ENCODE data around the gene RAP1GAP. TPM values are rescaled to one million over a fixed set of nuclear protein-coding genes. Genes with fewer than 3 reads are reported as not detected.

RAP1GAP gene
- total and polyA plus RNA-seq, 3 experiments from 2014 or later = 0.44 to 0.50 TPM; not detected in 1

DNA sequence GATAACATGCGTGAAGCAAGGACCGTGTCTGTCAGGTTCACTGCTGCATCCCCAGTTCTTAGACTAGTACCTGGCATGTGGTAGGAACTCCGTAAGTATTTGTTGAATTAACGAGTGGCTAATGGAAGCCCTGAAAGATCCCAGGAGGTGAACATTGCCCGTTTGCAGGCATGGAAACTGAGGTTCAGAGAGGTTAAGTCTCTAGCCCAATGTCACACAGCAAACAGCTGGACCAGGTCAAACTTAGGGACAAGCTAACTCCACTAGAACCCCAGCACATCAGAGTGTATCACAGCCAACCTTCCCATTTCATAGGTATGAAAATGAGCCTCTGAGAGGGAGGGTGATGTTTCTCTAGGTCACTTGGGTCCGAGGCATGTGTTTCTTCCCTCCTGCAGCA lies 27.6 kb downstream of the RAP1GAP start:
- Mint-ChIP-seq H3K4me3 (no peak overlapping the region), H3K27me3 (peaks cover 13 to 49% of the 10 kb centered on the region in 2 donors), H3K27ac (peak overlapping the region in 1 of 8 donors; percentile 38), H3K9me3 (no peaks in the 10 kb centered on the region), H3K36me3 (no peaks in the 10 kb centered on the region), H3K4me1 (no peaks in the 10 kb centered on the region)
- H3K36me3 ChIP-seq (ENCODE audit: insufficient read depth, low read length) = no peaks in the 10 kb centered on the region
- H3K4me3 ChIP-seq (ENCODE audit: low read length) = no peak overlapping the region
- POLR2A ChIA-PET = no interaction called here
- no peak overlapping the region for H3K27ac ChIP-seq (ENCODE audit: low read depth, low read length)
- no peaks in the 10 kb centered on the region for H3K4me1 ChIP-seq (ENCODE audit: insufficient read depth, low read length)
- CTCF ChIA-PET = no interaction called here
- no peak for DNase-seq
- H3K9me3 ChIP-seq (ENCODE audit: low read length) = no peaks in the 10 kb centered on the region
- no peaks in the 10 kb centered on the region for H3K27me3 ChIP-seq (ENCODE audit: insufficient read depth, low read length, poor library complexity, severe bottlenecking)

DNA sequence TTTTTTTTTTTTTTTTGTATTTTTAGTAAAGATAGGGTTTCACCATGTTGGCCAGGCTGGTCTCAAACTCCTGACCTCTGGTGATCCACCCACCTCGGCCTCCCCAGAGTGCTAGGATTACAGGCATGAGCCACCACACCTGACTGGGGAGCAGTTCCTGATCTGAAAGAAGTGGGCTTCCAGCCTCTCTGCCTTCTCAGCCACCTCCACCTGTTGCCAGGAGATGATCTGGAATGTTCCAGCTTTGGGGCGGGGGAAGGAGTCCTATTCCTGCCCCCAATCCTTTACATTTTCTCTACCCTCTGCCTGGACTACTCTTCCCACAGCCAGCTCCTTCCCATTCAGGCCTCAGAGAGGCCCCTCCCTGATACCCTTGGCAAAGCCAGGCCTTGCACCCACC lies 28.1 kb downstream of the RAP1GAP start:
- Mint-ChIP-seq H3K27me3 (peaks cover 8 to 47% of the 10 kb centered on the region in 2 donors), H3K4me3 (no peak overlapping the region), H3K4me1 (no peaks in the 10 kb centered on the region), H3K27ac (peak overlapping the region in 1 of 8 donors; percentile 82), H3K36me3 (no peaks in the 10 kb centered on the region), H3K9me3 (no peaks in the 10 kb centered on the region)
- H3K27ac ChIP-seq (ENCODE audit: low read depth, low read length) = no peak overlapping the region
- ChIA-PET POLR2A (no interaction called here), CTCF (no interaction called here)
- H3K4me1 ChIP-seq (ENCODE audit: insufficient read depth, low read length) = no peaks in the 10 kb centered on the region
- no peaks in the 10 kb centered on the region for H3K9me3 ChIP-seq (ENCODE audit: low read length)
- no peaks in the 10 kb centered on the region for H3K36me3 ChIP-seq (ENCODE audit: insufficient read depth, low read length)
- H3K4me3 ChIP-seq (ENCODE audit: low read length) = no peak overlapping the region
- DNase-seq = no peak
- H3K27me3 ChIP-seq (ENCODE audit: insufficient read depth, low read length, poor library complexity, severe bottlenecking) = no peaks in the 10 kb centered on the region

DNA sequence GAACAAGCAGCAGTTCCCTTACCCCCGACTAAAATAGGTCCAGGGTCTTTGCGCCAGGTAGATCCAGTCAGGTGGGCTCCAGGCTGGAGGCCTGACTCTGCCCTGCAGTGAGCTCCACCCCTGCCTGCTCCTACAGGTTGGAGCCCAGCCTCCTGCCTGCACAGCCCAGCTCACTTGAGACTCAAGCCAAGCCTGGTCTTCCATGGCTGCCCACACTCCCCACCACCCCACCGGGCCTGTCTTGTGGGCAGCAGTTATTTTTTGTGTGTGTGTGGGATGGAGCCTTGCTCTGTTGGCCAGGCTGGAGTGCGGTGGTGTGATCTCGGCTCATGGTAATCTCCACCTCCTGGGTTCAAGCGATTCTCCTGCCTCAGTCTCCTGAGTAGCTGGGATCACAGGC lies 28.5 kb downstream of the RAP1GAP start:
- H3K4me3 ChIP-seq (ENCODE audit: low read length) = no peak overlapping the region
- H3K9me3 Mint-ChIP-seq = no peaks in the 10 kb centered on the region
- no peaks in the 10 kb centered on the region for H3K9me3 ChIP-seq (ENCODE audit: low read length)
- H3K27me3 Mint-ChIP-seq = peaks cover 5 to 43% of the 10 kb centered on the region in 2 donors
- no peak overlapping the region for H3K27ac Mint-ChIP-seq
- ChIA-PET POLR2A (no interaction called here), CTCF (no interaction called here)
- no peaks in the 10 kb centered on the region for H3K36me3 Mint-ChIP-seq
- DNase-seq = no peak
- H3K27ac ChIP-seq (ENCODE audit: low read depth, low read length) = peak overlapping the region; percentile 54
- H3K4me1 ChIP-seq (ENCODE audit: insufficient read depth, low read length) = no peaks in the 10 kb centered on the region
- H3K4me3 Mint-ChIP-seq = no peak overlapping the region
- no peaks in the 10 kb centered on the region for H3K36me3 ChIP-seq (ENCODE audit: insufficient read depth, low read length)
- H3K4me1 Mint-ChIP-seq = no peaks in the 10 kb centered on the region
- no peaks in the 10 kb centered on the region for H3K27me3 ChIP-seq (ENCODE audit: insufficient read depth, low read length, poor library complexity, severe bottlenecking)

GRCh38 chr1:21639594-21640041 lies 29.5 kb downstream of the RAP1GAP start:
- no peaks in the 10 kb centered on the region for H3K36me3 Mint-ChIP-seq
- H3K9me3 Mint-ChIP-seq = no peaks in the 10 kb centered on the region
- H3K27me3 Mint-ChIP-seq = peaks cover 5 to 38% of the 10 kb centered on the region in 2 donors

GRCh38 chr1:21638531-21639341 lies 30.4 kb downstream of the RAP1GAP start:
- H3K4me3 Mint-ChIP-seq = no peak overlapping the region
- peak overlapping the region; percentile 74 for H3K27ac ChIP-seq (ENCODE audit: low read depth, low read length)
- H3K27me3 Mint-ChIP-seq = peaks cover 5 to 31% of the 10 kb centered on the region in 2 donors
- no peak overlapping the region for H3K4me3 ChIP-seq (ENCODE audit: low read length)
- DNase-seq = no peak
- H3K36me3 ChIP-seq (ENCODE audit: insufficient read depth, low read length) = no peaks in the 10 kb centered on the region
- POLR2A ChIA-PET = no interaction called here
- CTCF ChIA-PET = interaction anchor here (1.0 kb wide), 1 partner anchor 20 kb away, joined by 3 read pairs; no protein-coding TSS in a partner anchor
- H3K9me3 Mint-ChIP-seq = no peaks in the 10 kb centered on the region
- no peaks in the 10 kb centered on the region for H3K9me3 ChIP-seq (ENCODE audit: low read length)
- no peak overlapping the region for H3K27ac Mint-ChIP-seq
- no peaks in the 10 kb centered on the region for H3K4me1 ChIP-seq (ENCODE audit: insufficient read depth, low read length)
- no peaks in the 10 kb centered on the region for H3K4me1 Mint-ChIP-seq
- no peaks in the 10 kb centered on the region for H3K27me3 ChIP-seq (ENCODE audit: insufficient read depth, low read length, poor library complexity, severe bottlenecking)
- H3K36me3 Mint-ChIP-seq = no peaks in the 10 kb centered on the region

More at GRCh38 chr1:21639594-21640041, 29.5 kb downstream of the RAP1GAP start:
- Mint-ChIP-seq H3K4me1 (no peaks in the 10 kb centered on the region), H3K27ac (peak overlapping the region in 1 of 8 donors; percentile 82), H3K4me3 (no peak overlapping the region)
- H3K4me3 ChIP-seq (ENCODE audit: low read length) = no peak overlapping the region
- H3K27ac ChIP-seq (ENCODE audit: low read depth, low read length) = peak overlapping the region; percentile 74
- no peak for DNase-seq
- ChIA-PET POLR2A (no interaction called here), CTCF (interaction anchor here (1.0 kb wide), 1 partner anchor 19 kb away, joined by 3 read pairs; no protein-coding TSS in a partner anchor)
- no peaks in the 10 kb centered on the region for H3K27me3 ChIP-seq (ENCODE audit: insufficient read depth, low read length, poor library complexity, severe bottlenecking)
- H3K4me1 ChIP-seq (ENCODE audit: insufficient read depth, low read length) = no peaks in the 10 kb centered on the region
- no peaks in the 10 kb centered on the region for H3K36me3 ChIP-seq (ENCODE audit: insufficient read depth, low read length)
- H3K9me3 ChIP-seq (ENCODE audit: low read length) = no peaks in the 10 kb centered on the region

- Mint-ChIP-seq H3K27ac (no peak overlapping the region), H3K9me3 (no peaks in the 10 kb centered on the region), H3K27me3 (peaks cover 4 to 25% of the 10 kb centered on the region in 2 donors), H3K36me3 (no peaks in the 10 kb centered on the region), H3K4me1 (no peaks in the 10 kb centered on the region), H3K4me3 (no peak overlapping the region)
- DNase-seq = no peak
- Histone ChIP-seq H3K36me3 (ENCODE audit: insufficient read depth, low read length) (no peaks in the 10 kb centered on the region), H3K27me3 (ENCODE audit: insufficient read depth, low read length, poor library complexity, severe bottlenecking) (no peaks in the 10 kb centered on the region), H3K9me3 (ENCODE audit: low read length) (no peaks in the 10 kb centered on the region), H3K27ac (ENCODE audit: low read depth, low read length) (peak overlapping the region; percentile 74), H3K4me3 (ENCODE audit: low read length) (no peak overlapping the region), H3K4me1 (ENCODE audit: insufficient read depth, low read length) (no peaks in the 10 kb centered on the region)
- CTCF ChIA-PET = no interaction called here
- POLR2A ChIA-PET = no interaction called here
Measured at GRCh38 chr1:21637514-21637913, 31.6 kb downstream of the RAP1GAP start.

DNA sequence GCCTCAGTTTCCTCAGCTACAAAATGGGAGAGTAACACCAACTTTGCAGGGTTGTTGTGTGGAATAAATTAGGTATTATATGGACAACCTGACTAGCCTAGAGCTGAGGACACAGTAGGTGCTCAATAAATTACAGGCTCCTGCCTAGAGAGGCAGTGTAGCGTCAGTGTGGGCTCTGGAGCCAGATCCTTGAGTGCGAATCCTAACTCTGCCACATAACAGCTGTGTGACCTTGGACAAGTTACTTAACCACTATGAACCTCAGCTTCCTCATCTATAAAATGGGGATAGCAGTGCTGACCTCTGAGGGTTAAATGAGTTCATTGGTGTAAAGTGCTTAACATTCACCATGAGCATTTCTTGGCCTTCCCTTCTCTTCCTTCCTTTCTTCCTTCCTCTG lies 33.1 kb downstream of the RAP1GAP start:
- Mint-ChIP-seq H3K4me1 (no peaks in the 10 kb centered on the region), H3K36me3 (no peaks in the 10 kb centered on the region), H3K4me3 (no peak overlapping the region), H3K9me3 (no peaks in the 10 kb centered on the region), H3K27me3 (peaks cover 0 to 19% of the 10 kb centered on the region in 2 donors), H3K27ac (no peak overlapping the region)
- Histone ChIP-seq H3K4me1 (ENCODE audit: insufficient read depth, low read length) (no peaks in the 10 kb centered on the region), H3K27ac (ENCODE audit: low read depth, low read length) (no peak overlapping the region), H3K9me3 (ENCODE audit: low read length) (no peaks in the 10 kb centered on the region), H3K36me3 (ENCODE audit: insufficient read depth, low read length) (no peaks in the 10 kb centered on the region), H3K27me3 (ENCODE audit: insufficient read depth, low read length, poor library complexity, severe bottlenecking) (no peaks in the 10 kb centered on the region), H3K4me3 (ENCODE audit: low read length) (no peak overlapping the region)
- ChIA-PET CTCF (no interaction called here), POLR2A (no interaction called here)
- DNase-seq = no peak

- H3K9me3 ChIP-seq (ENCODE audit: low read length) = no peaks in the 10 kb centered on the region
- H3K4me1 ChIP-seq (ENCODE audit: insufficient read depth, low read length) = no peaks in the 10 kb centered on the region
- H3K27ac ChIP-seq (ENCODE audit: low read depth, low read length) = peak overlapping the region; percentile 16
- H3K4me3 ChIP-seq (ENCODE audit: low read length) = no peak overlapping the region
- H3K4me3 Mint-ChIP-seq = no peak overlapping the region
- no peaks in the 10 kb centered on the region for H3K36me3 Mint-ChIP-seq
- H3K4me1 Mint-ChIP-seq = no peaks in the 10 kb centered on the region
- H3K9me3 Mint-ChIP-seq = no peaks in the 10 kb centered on the region
- ChIA-PET CTCF (no interaction called here), POLR2A (no interaction called here)
- no peaks in the 10 kb centered on the region for H3K36me3 ChIP-seq (ENCODE audit: insufficient read depth, low read length)
- H3K27me3 Mint-ChIP-seq = peaks cover 1 to 19% of the 10 kb centered on the region in 2 donors
- DNase-seq = no peak
- H3K27ac Mint-ChIP-seq = no peak overlapping the region
- H3K27me3 ChIP-seq (ENCODE audit: insufficient read depth, low read length, poor library complexity, severe bottlenecking) = no peaks in the 10 kb centered on the region
Measured at GRCh38 chr1:21634806-21635535, 34.2 kb downstream of the RAP1GAP start.

Measured in CD8-positive, alpha-beta memory T cell (primary cell).